ENCODE results near the gene FMN2.

The FMN2 gene

DNA sequence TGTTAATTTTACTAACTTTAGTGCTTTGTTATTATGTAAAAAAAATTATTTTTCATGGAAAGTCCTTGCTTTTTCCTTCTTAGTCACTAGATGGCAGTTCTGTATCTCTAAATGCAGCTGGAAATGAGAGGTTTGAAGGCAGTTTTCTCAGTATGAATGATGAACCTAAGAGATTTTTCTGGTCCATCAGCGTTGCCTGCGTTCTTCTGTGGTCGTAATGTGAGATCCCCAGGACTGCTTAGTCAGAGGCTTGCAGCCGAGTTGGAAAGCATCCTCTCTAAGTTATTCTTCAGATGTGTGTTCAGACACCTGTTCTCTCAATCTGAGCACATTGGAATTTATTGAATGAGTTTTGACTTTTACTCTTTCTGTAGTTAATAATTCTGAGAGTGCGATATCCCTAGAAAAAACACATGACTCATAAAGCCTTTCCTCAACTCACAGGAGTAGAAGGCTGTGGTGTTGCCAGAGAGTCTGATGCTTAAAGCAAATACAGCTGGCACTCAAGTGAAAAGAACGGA is 99.3 kb downstream of the FMN2 start:
- no peaks in the 10 kb centered on the region for H3K9me3 Mint-ChIP-seq
- H3K27ac Mint-ChIP-seq, result no peak overlapping the region
- peaks cover 18% of the 10 kb centered on the region for H3K27me3 Mint-ChIP-seq
- peaks cover 3% of the 10 kb centered on the region for H3K4me1 Mint-ChIP-seq
- no peaks in the 10 kb centered on the region for H3K36me3 Mint-ChIP-seq
- no peak overlapping the region for H3K4me3 Mint-ChIP-seq

GRCh38 chr1:240192851-240193250 is 101.2 kb downstream of the FMN2 start:
- H3K4me3 Mint-ChIP-seq, result no peak overlapping the region
- H3K4me1 Mint-ChIP-seq, result peaks cover 3% of the 10 kb centered on the region
- H3K27me3 Mint-ChIP-seq, result peaks cover 14% of the 10 kb centered on the region
- H3K9me3 Mint-ChIP-seq, result no peaks in the 10 kb centered on the region
- H3K36me3 Mint-ChIP-seq, result no peaks in the 10 kb centered on the region
- H3K27ac Mint-ChIP-seq, result no peak overlapping the region

DNA sequence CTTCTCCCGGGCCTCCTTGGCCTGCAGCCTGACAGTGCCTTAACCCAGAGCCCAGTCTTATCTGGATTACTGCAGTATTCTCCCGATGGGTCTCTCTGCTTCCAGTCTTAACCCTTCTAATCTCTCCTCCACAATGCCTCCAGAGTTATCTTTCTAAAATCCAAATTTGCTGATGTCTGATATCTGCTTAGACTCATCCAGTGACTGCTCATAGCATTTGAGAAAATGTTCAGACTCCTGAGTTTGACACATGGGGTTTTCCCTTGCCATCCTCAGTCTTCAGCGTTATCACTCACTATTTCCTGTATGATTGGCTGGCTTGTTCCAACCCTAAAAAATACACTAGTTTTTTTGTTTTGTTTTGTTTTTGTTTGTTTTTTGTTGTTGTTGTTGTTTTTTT is 102.0 kb downstream of the FMN2 start:
- no peak overlapping the region for H3K27ac Mint-ChIP-seq
- H3K27me3 Mint-ChIP-seq, result peaks cover 12% of the 10 kb centered on the region
- H3K4me1 Mint-ChIP-seq, result peaks cover 3% of the 10 kb centered on the region
- no peaks in the 10 kb centered on the region for H3K36me3 Mint-ChIP-seq
- H3K4me3 Mint-ChIP-seq, result no peak overlapping the region
- no peaks in the 10 kb centered on the region for H3K9me3 Mint-ChIP-seq

- H3K4me1 Mint-ChIP-seq, result peaks cover 3% of the 10 kb centered on the region
- no peak overlapping the region for H3K27ac Mint-ChIP-seq
- H3K4me3 Mint-ChIP-seq, result no peak overlapping the region
- H3K9me3 Mint-ChIP-seq, result no peaks in the 10 kb centered on the region
- H3K36me3 Mint-ChIP-seq, result no peaks in the 10 kb centered on the region
- peaks cover 10% of the 10 kb centered on the region for H3K27me3 Mint-ChIP-seq
Measured at GRCh38 chr1:240194120-240194519, 102.4 kb downstream of the FMN2 start.

DNA sequence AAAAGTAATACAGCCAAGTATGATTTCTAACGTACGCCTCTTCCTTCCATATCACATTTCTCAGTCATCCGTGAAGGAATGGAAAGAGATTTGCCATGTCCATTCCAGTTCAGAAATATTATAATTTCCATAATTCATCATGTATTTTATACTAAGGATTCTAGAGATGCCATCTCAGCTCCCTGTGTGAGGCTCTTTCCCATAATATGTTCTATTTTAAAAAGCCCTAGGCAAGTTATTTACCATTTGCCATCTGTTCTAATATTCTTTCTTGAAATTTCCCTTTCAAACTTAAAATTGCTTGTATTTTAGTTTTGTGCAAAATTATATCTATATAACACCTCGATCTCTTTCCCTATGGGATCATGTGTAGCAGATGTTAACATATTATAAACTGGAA is 106.7 kb downstream of the FMN2 start:
- no peaks in the 10 kb centered on the region for H3K9me3 Mint-ChIP-seq
- H3K27me3 Mint-ChIP-seq, result peaks cover 3% of the 10 kb centered on the region
- no peak overlapping the region for H3K4me3 Mint-ChIP-seq
- no peak overlapping the region for H3K27ac Mint-ChIP-seq
- H3K36me3 Mint-ChIP-seq, result no peaks in the 10 kb centered on the region
- no peaks in the 10 kb centered on the region for H3K4me1 Mint-ChIP-seq

DNA sequence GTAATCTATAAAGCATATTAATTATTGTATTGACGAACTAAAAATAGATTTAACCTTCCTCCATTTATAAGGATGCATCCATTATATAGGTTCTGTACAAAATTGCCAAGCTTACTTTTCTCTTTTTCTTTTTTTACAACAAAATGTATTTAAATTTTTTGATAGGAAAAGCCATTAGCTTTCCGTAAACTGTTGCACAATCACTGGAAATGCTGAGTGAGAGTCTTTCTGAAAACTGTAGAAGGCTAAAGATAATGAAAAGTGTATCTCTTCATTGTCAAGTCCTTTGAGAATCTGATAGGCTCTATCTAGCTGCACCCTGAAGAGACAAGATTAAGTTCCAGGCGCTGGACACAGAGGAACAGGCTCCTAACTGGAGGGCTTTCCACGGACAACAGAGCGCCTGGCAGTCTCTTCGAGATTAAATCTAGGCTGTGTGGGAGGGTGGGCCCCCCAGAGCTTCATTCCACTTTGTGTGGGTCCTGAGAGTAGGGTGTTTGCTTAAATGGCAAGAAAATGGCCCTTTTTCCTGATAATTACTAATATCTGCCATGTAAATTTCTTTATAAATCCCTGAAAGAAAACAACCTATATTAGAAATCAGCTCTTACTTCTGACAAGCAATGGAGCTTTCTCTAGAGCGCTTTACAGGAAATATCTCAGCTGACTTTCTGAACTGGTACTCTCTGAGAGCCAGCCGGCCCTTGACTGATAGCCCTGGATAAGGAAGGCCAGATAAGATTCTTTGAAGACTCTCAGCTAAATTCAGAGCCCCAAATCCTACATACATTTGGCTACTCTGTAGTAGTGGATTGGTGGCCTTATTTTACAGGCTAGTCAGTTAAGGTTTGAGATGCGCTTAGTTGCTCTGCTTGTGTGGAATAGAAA is 108.3 kb downstream of the FMN2 start:
- Mint-ChIP-seq H3K36me3 (no peaks in the 10 kb centered on the region), H3K4me1 (no peaks in the 10 kb centered on the region), H3K9me3 (no peaks in the 10 kb centered on the region), H3K27me3 (peaks cover 3% of the 10 kb centered on the region), H3K27ac (no peak overlapping the region), H3K4me3 (no peak overlapping the region)

DNA sequence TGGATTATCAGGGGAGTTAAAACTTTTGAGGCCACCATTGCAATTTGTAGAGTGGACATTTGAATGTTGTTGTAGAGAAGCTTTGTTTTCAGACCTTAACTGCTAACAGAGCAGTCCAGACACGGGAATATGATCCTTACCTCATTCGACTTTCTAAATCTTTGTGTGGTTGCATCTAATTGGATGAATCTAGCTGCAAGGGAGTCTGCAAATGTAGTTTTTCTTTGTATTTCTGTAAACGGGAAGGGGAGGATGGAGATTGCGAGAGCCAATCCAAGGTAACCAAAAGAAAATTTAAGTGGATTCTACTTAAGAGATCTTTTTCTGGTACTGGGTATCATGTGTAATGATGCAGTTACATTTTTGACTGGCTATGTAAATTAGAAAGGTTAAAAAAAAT is 110.2 kb downstream of the FMN2 start:
- H3K4me1 Mint-ChIP-seq, result no peaks in the 10 kb centered on the region
- H3K4me3 Mint-ChIP-seq, result no peak overlapping the region
- no peaks in the 10 kb centered on the region for H3K36me3 Mint-ChIP-seq
- H3K27ac Mint-ChIP-seq, result no peak overlapping the region
- no peaks in the 10 kb centered on the region for H3K9me3 Mint-ChIP-seq
- no peaks in the 10 kb centered on the region for H3K27me3 Mint-ChIP-seq

GRCh38 chr1:240207073-240207709 is 115.5 kb downstream of the FMN2 start:
- H3K36me3 Mint-ChIP-seq, result no peaks in the 10 kb centered on the region
- H3K4me3 Mint-ChIP-seq, result no peak overlapping the region
- H3K4me1 Mint-ChIP-seq, result no peaks in the 10 kb centered on the region
- no peaks in the 10 kb centered on the region for H3K27me3 Mint-ChIP-seq
- H3K9me3 Mint-ChIP-seq, result no peaks in the 10 kb centered on the region
- no peak overlapping the region for H3K27ac Mint-ChIP-seq

DNA sequence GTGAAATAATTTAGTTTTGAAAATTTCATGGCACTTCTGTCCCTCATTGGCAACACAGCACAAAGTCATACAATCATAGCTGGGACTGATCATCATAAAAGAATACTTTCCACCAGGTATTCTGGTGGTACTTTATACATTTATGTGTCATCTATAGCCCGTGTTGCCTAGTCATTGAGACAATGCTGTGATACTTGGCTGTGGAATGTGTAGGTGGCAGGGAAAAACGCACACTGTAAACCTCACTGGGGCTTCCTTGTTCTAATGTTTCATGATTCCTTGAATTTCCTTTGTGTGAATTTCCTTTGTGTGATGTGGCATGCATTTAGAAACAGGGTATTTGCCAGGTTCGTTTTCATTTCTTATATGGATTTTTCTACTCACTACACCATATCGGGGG is 118.3 kb downstream of the FMN2 start:
- Mint-ChIP-seq H3K27ac (no peak overlapping the region), H3K9me3 (no peaks in the 10 kb centered on the region), H3K4me1 (no peaks in the 10 kb centered on the region), H3K27me3 (no peaks in the 10 kb centered on the region), H3K4me3 (no peak overlapping the region), H3K36me3 (no peaks in the 10 kb centered on the region)

GRCh38 chr1:240212556-240212955 is 120.9 kb downstream of the FMN2 start:
- H3K27me3 Mint-ChIP-seq, result no peaks in the 10 kb centered on the region
- no peak overlapping the region for H3K27ac Mint-ChIP-seq
- no peaks in the 10 kb centered on the region for H3K36me3 Mint-ChIP-seq
- H3K9me3 Mint-ChIP-seq, result no peaks in the 10 kb centered on the region
- H3K4me1 Mint-ChIP-seq, result no peaks in the 10 kb centered on the region
- no peak overlapping the region for H3K4me3 Mint-ChIP-seq

- no peaks in the 10 kb centered on the region for H3K27me3 Mint-ChIP-seq
- no peak overlapping the region for H3K27ac Mint-ChIP-seq
- no peaks in the 10 kb centered on the region for H3K9me3 Mint-ChIP-seq
- no peaks in the 10 kb centered on the region for H3K4me1 Mint-ChIP-seq
- H3K4me3 Mint-ChIP-seq, result no peak overlapping the region
- H3K36me3 Mint-ChIP-seq, result no peaks in the 10 kb centered on the region
Measured at GRCh38 chr1:240217403-240217802, 125.7 kb downstream of the FMN2 start.

- no peaks in the 10 kb centered on the region for H3K27me3 Mint-ChIP-seq
- no peak overlapping the region for H3K27ac Mint-ChIP-seq
- no peaks in the 10 kb centered on the region for H3K36me3 Mint-ChIP-seq
- no peaks in the 10 kb centered on the region for H3K4me1 Mint-ChIP-seq
- H3K4me3 Mint-ChIP-seq, result no peak overlapping the region
- peaks cover 5% of the 10 kb centered on the region for H3K9me3 Mint-ChIP-seq
Measured at GRCh38 chr1:240219104-240219503, 127.4 kb downstream of the FMN2 start.

DNA sequence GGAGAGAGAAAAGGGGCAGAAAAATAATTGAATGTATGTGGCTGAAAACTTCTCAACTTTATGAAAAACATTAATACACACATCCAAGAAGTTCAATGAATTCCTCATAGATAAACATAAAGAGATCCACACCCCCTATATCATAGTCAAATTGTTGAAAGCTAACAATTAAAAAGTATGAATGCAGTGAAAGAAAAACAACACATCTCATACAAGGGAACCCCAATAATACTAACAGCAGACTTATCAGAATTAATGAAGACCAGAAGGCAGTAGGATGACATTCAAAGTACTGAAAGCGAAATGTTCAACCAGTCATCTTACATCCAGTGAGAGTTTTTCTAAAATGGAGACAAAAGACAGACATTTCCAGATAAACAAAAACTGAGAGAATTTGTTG is 134.4 kb downstream of the FMN2 start:
- Mint-ChIP-seq H3K9me3 (peaks cover 16% of the 10 kb centered on the region), H3K4me1 (no peaks in the 10 kb centered on the region), H3K36me3 (no peaks in the 10 kb centered on the region), H3K27me3 (no peaks in the 10 kb centered on the region), H3K4me3 (no peak overlapping the region), H3K27ac (no peak overlapping the region)

GRCh38 chr1:240230816-240231215 is 139.1 kb downstream of the FMN2 start:
- Mint-ChIP-seq H3K4me1 (no peaks in the 10 kb centered on the region), H3K36me3 (no peaks in the 10 kb centered on the region), H3K27me3 (no peaks in the 10 kb centered on the region), H3K4me3 (no peak overlapping the region), H3K27ac (no peak overlapping the region), H3K9me3 (peaks cover 2% of the 10 kb centered on the region)

DNA sequence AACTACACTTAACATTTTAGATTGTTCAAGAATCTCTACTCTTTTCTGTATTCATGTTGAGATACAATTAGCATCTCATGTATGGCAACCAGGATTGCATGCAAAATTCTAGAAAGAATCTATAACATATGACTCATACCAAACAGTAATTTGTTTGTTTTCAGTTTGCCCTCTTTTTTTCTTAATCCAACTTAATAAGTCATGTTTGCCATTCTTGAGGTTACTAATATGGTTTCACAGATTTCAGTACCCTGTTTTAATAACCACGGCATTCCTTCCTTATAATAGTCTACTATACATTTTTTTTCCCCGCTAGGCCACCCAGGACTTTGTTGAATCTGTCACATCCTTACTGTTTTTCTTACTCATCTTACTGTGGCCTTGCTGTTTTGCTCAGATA is 140.8 kb downstream of the FMN2 start:
- Mint-ChIP-seq H3K4me1 (no peaks in the 10 kb centered on the region), H3K9me3 (no peaks in the 10 kb centered on the region), H3K36me3 (no peaks in the 10 kb centered on the region), H3K4me3 (no peak overlapping the region), H3K27ac (no peak overlapping the region), H3K27me3 (no peaks in the 10 kb centered on the region)

DNA sequence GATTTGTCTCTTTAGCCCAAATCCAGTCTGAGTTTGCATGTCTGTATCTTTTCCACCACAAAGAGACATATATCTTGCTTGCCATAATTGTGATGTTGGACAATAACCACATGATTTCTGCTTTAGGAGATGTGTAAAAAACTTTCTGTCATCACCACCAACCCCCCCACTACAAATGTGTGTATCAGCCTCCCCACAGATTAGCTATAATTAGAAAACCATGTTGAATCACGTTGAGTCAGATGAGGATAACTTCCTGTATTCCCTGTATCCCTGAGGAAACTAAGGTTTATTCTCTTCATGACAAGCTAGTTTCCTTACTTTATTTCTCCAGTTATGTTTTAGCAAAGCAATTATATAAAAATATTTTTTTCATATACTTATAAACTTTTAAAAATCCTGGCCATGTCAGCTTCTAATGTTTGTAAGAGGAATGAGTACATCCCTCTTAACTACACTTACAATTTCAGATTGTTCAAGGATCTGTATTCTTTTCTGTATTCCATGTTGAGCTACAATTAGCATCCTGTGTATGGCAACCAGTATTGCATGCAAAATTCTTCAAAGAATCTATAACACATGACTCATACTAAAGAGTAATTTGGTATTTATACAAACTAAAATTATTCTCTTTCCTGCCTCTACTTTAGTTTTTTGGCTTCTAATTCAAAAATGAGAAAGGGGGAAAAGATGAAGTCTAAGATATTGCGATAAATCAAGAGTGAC is 143.0 kb downstream of the FMN2 start:
- H3K9me3 Mint-ChIP-seq, result no peaks in the 10 kb centered on the region
- H3K27ac Mint-ChIP-seq, result no peak overlapping the region
- no peaks in the 10 kb centered on the region for H3K36me3 Mint-ChIP-seq
- no peaks in the 10 kb centered on the region for H3K4me1 Mint-ChIP-seq
- H3K27me3 Mint-ChIP-seq, result no peaks in the 10 kb centered on the region
- H3K4me3 Mint-ChIP-seq, result no peak overlapping the region
